Measurements from ENCODE around the gene LRIT3. TPM values are rescaled to one million over a fixed set of nuclear protein-coding genes. Genes with fewer than 3 reads are reported as not detected.

Gene LRIT3
- total RNA-seq, 1 donor from 2014 or later = 0.17 TPM

- H3K9me3 Mint-ChIP-seq (ENCODE audit: low read depth) = no peaks in the 10 kb centered on the region
- no peaks in the 10 kb centered on the region for H3K36me3 Mint-ChIP-seq (ENCODE audit: insufficient read depth)
- no peak for DNase-seq (ENCODE audit: low spot score, unreplicated experiment)
- H3K4me3 Mint-ChIP-seq (ENCODE audit: low read depth) = no peak overlapping the region
- no peak overlapping the region for H3K27ac Mint-ChIP-seq
- no peak for TF ChIP-seq CTCF (IDR thresholded peaks at IDR 0.05; ENCODE audit: unreplicated experiment)
- peaks cover 5% of the 10 kb centered on the region for H3K4me1 Mint-ChIP-seq (ENCODE audit: low read depth)
- H3K27me3 Mint-ChIP-seq = no peaks in the 10 kb centered on the region
These were observed 28.8 kb downstream of the LRIT3 start for GRCh38 chr4:109876634-109877265.

- no peaks in the 10 kb centered on the region for H3K36me3 Mint-ChIP-seq (ENCODE audit: insufficient read depth)
- H3K4me1 Mint-ChIP-seq (ENCODE audit: low read depth) = peaks cover 5% of the 10 kb centered on the region
- TF ChIP-seq CTCF (IDR thresholded peaks at IDR 0.05; ENCODE audit: unreplicated experiment) = no peak
- no peak for DNase-seq (ENCODE audit: low spot score, unreplicated experiment)
- no peak overlapping the region for H3K27ac Mint-ChIP-seq
- no peaks in the 10 kb centered on the region for H3K27me3 Mint-ChIP-seq
- H3K4me3 Mint-ChIP-seq (ENCODE audit: low read depth) = no peak overlapping the region
- no peaks in the 10 kb centered on the region for H3K9me3 Mint-ChIP-seq (ENCODE audit: low read depth)
These were observed 29.5 kb downstream of the LRIT3 start for GRCh38 chr4:109877400-109877799.

- TF ChIP-seq CTCF (IDR thresholded peaks at IDR 0.05; ENCODE audit: unreplicated experiment) = no peak
- no peaks in the 10 kb centered on the region for H3K9me3 Mint-ChIP-seq (ENCODE audit: low read depth)
- no peak for DNase-seq (ENCODE audit: low spot score, unreplicated experiment)
- H3K36me3 Mint-ChIP-seq (ENCODE audit: insufficient read depth) = no peaks in the 10 kb centered on the region
- no peak overlapping the region for H3K4me3 Mint-ChIP-seq (ENCODE audit: low read depth)
- H3K27me3 Mint-ChIP-seq = no peaks in the 10 kb centered on the region
- no peak overlapping the region for H3K27ac Mint-ChIP-seq
- peaks cover 5% of the 10 kb centered on the region for H3K4me1 Mint-ChIP-seq (ENCODE audit: low read depth)
These were observed 30.4 kb downstream of the LRIT3 start for GRCh38 chr4:109878355-109878754.

- H3K4me1 Mint-ChIP-seq (ENCODE audit: low read depth) = peaks cover 5% of the 10 kb centered on the region
- H3K27me3 Mint-ChIP-seq = no peaks in the 10 kb centered on the region
- TF ChIP-seq CTCF (IDR thresholded peaks at IDR 0.05; ENCODE audit: unreplicated experiment) = no peak
These were observed 31.2 kb downstream of the LRIT3 start for GRCh38 chr4:109879081-109879480.

GRCh38 chr4:109879636-109880314 is 31.9 kb downstream of the LRIT3 start:
- Mint-ChIP-seq H3K4me3 (ENCODE audit: low read depth) (no peak overlapping the region), H3K36me3 (ENCODE audit: insufficient read depth) (no peaks in the 10 kb centered on the region), H3K9me3 (ENCODE audit: low read depth) (no peaks in the 10 kb centered on the region), H3K27me3 (no peaks in the 10 kb centered on the region), H3K4me1 (ENCODE audit: low read depth) (peaks cover 5% of the 10 kb centered on the region), H3K27ac (no peak overlapping the region)
- no peak for DNase-seq (ENCODE audit: low spot score, unreplicated experiment)
- TF ChIP-seq CTCF (IDR thresholded peaks at IDR 0.05; ENCODE audit: unreplicated experiment) = no peak

More at GRCh38 chr4:109879081-109879480, 31.2 kb downstream of the LRIT3 start:
- Mint-ChIP-seq H3K36me3 (ENCODE audit: insufficient read depth) (no peaks in the 10 kb centered on the region), H3K4me3 (ENCODE audit: low read depth) (no peak overlapping the region), H3K27ac (no peak overlapping the region), H3K9me3 (ENCODE audit: low read depth) (no peaks in the 10 kb centered on the region)
- no peak for DNase-seq (ENCODE audit: low spot score, unreplicated experiment)

Measured in progenitor cell of endocrine pancreas (in vitro differentiated cells).